CD4-positive, alpha-beta T cell treated with Interferon gamma for 1 hour (primary cell): ENCODE data around the gene KLRG1.

ENCODE experiments used
- DNase-seq: peaks from one replicate; pipeline ENCODE4 v3.0.0-alpha.2; 2020

Gene KLRG1

GRCh38 chr12:8987163-8987562 lies 2.2 kb upstream of the KLRG1 start:
- no peak for DNase-seq

- no peak for DNase-seq
These were observed 1.7 kb upstream of the KLRG1 start for GRCh38 chr12:8987685-8988084.

DNA sequence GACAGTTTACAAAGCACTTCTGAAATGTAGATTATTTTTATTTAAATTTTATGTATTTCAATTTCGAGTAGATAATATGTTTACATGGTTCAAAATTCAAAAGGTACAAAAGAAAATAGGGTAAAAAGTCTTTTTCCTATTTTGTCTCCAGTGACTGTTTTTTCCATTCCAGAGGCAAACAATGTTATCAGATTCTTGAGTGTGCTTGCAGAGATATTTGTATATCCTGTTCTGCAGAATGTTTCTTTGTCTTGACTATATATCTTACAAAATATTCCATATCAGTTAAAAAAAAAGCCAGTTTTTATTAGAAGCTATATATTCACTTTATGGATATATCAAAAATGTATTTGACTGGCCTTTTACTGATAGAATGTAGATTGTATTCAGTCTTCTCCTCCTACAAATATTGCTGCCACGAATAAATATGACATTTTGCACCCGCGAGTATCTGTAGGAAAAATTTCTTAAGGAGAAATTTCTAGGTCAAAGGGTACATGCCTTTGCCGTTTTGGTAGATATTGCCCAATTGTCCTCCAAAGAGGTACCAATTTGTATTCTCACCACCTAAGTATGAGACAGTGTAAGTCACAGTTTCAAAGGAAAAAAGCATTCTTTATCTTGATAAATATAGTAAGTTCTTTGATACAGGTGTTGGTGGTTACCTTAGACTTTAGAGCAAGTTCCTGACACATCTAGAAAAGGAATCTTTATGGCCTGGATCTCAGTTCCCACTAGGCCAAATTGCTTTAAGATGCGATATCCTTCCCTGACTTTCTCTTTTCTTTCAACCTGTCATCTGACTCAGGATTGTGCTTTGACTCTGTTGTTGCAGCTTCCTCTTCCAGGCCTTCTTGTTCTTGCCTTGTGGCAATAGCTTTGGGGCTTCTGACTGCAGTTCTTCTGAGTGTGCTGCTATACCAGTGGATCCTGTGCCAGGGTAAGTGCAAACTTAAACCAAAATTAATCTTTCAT lies 2.3 kb downstream of the KLRG1 start:
- no peak for DNase-seq

GRCh38 chr12:8993827-8994226 lies 4.5 kb downstream of the KLRG1 start:
- no peak for DNase-seq

DNA sequence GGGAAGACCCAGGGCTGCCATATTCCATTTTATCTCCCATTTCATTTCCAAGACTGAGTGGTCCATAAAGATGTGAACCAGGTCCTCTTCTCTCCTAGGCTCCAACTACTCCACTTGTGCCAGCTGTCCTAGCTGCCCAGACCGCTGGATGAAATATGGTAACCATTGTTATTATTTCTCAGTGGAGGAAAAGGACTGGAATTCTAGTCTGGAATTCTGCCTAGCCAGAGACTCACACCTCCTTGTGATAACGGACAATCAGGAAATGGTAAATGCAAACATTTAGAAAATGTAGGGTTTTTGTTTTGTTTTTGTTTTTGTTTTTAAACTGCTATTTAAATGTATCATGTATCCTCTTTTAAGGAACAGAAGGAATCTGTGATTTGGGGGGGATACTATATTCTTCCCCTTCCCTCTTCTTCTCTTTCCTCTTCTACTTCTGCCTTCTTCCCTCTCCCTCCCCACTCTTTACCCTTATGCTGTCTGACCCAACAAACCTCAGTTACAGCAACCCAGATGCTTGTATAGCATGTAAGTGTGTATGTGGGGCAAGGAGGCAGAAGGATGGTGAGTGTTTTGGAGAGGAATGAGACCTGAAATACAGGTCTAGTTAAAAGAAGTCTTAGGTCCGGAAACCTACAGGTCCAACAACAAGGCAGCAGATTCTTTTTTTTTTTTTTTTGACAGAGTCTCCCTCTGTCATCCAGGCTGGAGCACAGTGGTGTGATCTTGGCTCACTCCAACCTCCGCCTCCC lies 5.9 kb downstream of the KLRG1 start:
- DNase-seq, result no peak

DNA sequence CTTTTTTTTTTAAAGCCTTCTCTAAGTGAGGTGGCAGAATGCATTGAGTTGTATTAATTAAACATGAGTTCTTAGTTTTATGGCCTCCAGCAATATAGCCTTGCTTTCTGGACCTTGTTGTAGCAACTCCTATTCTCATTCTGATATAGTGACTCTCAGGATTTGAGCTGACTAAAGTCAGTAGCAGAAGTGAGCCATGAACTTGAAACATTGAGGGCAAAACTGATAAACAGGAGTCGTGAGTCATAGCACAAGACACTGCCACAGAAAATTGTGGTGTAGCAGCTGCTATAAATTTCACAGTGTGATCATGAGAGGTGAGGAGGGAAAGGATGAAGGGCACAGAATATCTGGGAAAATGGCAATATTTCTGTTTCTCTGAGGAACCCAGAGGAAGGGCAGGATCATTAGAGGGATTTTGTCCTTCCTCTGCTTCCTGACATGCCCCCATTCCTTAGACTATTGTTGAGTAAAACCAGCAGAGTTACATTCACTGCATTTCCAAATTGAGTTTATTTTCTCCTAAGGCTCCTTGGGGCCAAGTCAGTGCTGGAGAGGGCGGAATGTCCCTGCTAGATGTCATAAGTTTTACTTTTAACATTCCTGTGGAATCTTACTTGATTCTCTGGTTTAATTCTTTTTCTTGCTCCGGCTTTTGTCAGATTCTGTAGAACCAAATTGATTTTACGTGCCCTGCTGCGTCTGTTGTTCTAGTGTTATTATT lies 7.5 kb downstream of the KLRG1 start:
- no peak for DNase-seq

GRCh38 chr12:9001233-9001632 lies 11.9 kb downstream of the KLRG1 start:
- no peak for DNase-seq

DNA sequence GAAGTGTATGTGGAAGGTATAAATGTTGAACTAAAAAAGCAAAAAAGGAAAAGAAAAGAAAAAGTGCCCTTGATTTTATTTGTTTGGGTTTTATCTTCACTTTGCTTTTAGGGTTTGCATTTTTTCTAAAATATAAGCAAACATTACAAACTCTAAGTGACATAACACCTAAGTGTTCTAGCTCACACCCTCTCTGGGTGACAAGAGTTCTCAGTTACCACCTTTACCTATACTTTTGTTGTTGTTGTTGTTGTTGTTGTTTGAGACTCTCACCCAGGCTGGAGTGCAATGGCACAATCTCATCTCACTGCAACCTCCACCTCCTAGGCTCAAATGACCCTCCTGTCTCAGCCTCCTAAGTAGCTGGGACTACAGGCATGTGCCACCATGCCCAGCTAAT lies 13.0 kb downstream of the KLRG1 start:
- no peak for DNase-seq

- DNase-seq, result no peak
These were observed 33.2 kb downstream of the KLRG1 start for GRCh38 chr12:9022592-9022991.

DNA sequence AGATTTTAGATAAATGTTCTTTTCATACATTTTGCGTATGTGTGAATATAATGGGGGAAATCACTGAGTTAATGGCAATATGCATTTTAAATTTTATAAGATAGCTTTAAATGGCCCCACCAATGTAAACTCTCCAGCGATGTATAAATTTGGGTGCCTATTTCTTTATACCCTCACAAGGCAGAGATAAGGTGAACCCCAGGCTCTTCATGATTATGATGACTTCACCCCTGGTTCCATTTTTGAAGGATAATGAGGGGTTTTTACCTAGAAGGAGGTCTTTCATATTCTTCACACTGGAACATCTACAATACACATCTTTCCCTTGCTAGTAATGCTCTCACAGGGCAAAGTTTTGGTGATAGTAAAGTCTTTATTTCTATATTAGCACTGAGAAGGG lies 35.2 kb downstream of the KLRG1 start:
- DNase-seq, result no peak

- no peak for DNase-seq
These were observed 38.1 kb downstream of the KLRG1 start for GRCh38 chr12:9027161-9028059.

- no peak for DNase-seq
These were observed 41.4 kb downstream of the KLRG1 start for GRCh38 chr12:9030776-9031175.

- no peak for DNase-seq
These were observed 43.0 kb downstream of the KLRG1 start for GRCh38 chr12:9032202-9032964.

DNA sequence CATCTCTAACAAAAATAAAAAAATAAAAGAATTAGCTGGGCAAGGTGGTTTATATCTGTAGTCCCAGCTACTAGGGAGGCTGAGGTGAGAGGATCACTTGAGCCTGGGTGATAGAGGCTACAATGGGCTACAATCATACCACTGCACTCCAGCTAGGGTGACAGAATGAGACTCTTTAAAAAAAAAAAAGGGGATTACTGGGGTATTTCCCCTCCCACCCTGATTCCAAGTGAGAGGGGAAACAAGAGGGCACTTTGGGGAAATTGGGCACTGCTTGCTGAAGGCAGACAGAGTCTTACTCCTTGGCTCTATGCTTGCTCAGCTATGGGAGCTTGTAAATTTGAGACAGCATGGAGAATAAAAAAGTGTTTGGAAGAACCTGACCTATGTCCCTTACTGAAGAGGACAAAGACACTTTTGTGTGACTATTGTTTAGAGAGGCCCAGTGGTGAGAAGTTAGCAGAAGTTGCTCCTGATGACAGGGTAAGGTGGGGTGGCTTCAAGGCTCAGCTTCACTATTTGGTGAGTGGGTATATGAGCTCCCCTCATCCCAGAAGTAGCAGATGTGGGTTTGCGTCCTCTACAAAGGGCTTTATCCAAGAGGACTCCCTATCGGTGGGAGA lies 44.0 kb downstream of the KLRG1 start:
- no peak for DNase-seq

GRCh38 chr12:9034095-9034494 lies 44.7 kb downstream of the KLRG1 start:
- DNase-seq, result no peak

DNA sequence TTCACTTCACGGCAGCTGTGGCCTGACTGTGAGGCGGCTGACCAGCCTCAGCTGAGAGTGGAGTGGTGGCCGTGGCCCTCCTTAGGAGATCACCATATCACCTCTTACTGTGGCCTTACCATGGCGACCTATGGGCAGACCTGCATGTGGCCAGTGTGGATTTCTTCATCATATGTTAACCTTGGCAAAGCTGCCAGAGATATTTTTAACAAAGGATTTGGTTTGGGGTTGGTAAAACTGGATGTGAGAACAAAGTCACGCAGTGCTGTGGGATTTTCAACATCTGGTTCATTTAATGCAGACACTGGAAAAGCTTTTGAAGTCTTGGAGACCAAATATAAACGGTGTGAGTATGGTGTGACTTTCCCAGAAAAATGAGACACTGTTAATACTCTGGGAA lies 46.9 kb downstream of the KLRG1 start:
- DNase-seq, result no peak

DNA sequence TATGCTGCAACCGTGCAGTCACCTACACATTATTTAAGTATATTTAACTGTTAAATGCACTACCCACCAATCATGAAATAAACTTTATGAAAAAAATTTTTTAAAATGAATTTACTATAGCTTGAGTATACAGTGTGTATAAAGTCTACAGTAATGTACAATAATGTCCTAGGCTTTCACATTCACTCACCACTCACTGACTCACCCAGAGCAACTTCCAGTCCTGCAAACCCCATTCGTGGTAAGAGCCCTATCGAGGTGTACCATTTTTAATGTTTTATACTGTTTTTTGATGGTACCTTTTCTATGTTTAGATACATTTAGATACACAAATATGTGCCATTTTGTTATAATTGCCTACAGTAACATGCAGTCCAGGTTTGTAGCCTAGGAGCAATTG lies 48.1 kb downstream of the KLRG1 start:
- no peak for DNase-seq

- no peak for DNase-seq
These were observed 50.1 kb downstream of the KLRG1 start for GRCh38 chr12:9039397-9039977.

- no peak for DNase-seq
These were observed 51.3 kb downstream of the KLRG1 start for GRCh38 chr12:9040484-9041186.

DNA sequence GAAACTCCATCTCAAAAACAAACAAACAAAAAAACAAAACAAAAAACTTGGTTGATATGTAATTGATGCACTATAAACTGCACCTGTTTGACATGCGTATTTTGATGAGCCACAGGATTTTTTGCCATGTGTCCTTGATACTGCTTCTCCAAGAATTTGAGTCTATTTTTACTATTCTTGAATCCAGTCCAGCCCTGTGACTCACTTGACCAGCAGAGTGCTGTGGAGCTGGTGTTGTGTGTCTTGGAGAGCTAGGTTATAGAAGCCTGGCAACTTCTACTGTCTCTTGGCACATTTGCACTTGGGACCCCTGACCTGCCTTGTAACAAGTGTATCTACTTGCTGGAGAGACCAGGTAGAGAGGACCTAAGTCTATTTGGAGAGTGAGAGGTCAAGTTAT lies 52.0 kb downstream of the KLRG1 start:
- no peak for DNase-seq
